Activated B cell treated with CpG ODN at 0.5 μM for 24 hours (primary cell): ENCODE data around the gene IL1RAPL1. TPM values are rescaled to one million over a fixed set of nuclear protein-coding genes. Genes with fewer than 3 reads are reported as not detected.

Source experiments
- ATAC-seq: fragments of 200-7000 bp; cut with Tn5 transposase; one replicate; pipeline ENCODE4 v1.10.0; 2021; ENCODE audit warnings: low read depth, mild to moderate bottlenecking, moderate library complexity
- CTCF ChIA-PET: fragments of 350-600 bp; sonication (Branson Sonifier 250); formaldehyde crosslinking; loops from one replicate; lab custom pipeline; 2021; ENCODE audit warnings: antibody characterized with exemption; lab: Charles Lee
- POLR2A ChIA-PET: fragments of 350-600 bp; sonication (Branson Sonifier 250); formaldehyde crosslinking; loops from one replicate; lab custom pipeline; 2021; ENCODE audit warnings: antibody characterized with exemption; lab: Charles Lee
- DNase-seq: peaks from one replicate; pipeline ENCODE4 v3.0.0; 2022
- H3K27ac Mint-ChIP-seq: one replicate; pipeline ENCODE4 v1.8.0; 2020; ENCODE audit warnings: mixed read lengths
- H3K27me3 Mint-ChIP-seq: one replicate; pipeline ENCODE4 v1.8.0; 2021; ENCODE audit warnings: mixed read lengths
- H3K36me3 Mint-ChIP-seq: one replicate; pipeline ENCODE4 v1.8.0; 2021; ENCODE audit warnings: low read depth, mixed read lengths
- H3K4me1 Mint-ChIP-seq: one replicate; pipeline ENCODE4 v1.8.0; 2021; ENCODE audit warnings: mixed read lengths
- H3K4me3 Mint-ChIP-seq: one replicate; pipeline ENCODE4 v1.8.0; 2020; ENCODE audit warnings: mild to moderate bottlenecking, mixed read lengths
- H3K9me3 Mint-ChIP-seq: one replicate; pipeline ENCODE4 v1.8.0; 2020; ENCODE audit warnings: mixed read lengths
- intact Hi-C: fragments of 100-400 bp; cut with micrococcal nuclease; formaldehyde crosslinking; loops from one replicate; pipeline ENCODE4 v1.15.1; 2024
- total RNA-seq: library from RNA; stranded (reverse); gene quantifications from 2 replicates; pipeline ENCODE4 v1.2.3, GENCODE V29; 2022
- TF ChIP-seq, protein P1 (sequence below): fragments of 200-600 bp; IDR thresholded peaks from one replicate; pipeline ENCODE4 v1.8.0; 2022; ENCODE audit warnings: antibody characterized with exemption, mild to moderate bottlenecking

IL1RAPL1 gene
- total RNA-seq, 1 donor from 2014 or later = not detected

DNA sequence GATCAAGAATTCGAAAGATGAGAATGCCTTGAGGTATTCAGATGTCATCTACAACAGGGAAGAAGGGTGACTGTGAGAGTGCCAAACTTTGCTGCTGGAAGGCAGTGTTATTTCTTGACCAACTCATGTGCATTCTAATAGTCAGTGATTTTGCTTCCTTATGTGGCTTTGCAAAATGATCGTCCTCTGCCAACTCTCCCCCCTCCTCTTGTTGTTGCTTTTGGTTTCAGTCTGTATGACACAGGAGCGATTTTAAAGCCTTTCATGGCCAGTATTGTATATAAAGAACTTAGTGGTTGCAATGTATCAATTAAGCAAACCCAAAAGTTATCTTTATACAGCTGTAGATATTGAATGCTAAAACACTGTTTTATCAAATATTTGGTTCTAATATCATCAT, 379.1 kb downstream of the IL1RAPL1 start:
- H3K27ac Mint-ChIP-seq = no peak overlapping the region
- no peak for ATAC-seq
- no peaks in the 10 kb centered on the region for H3K27me3 Mint-ChIP-seq
- TF ChIP-seq, protein P1, sequence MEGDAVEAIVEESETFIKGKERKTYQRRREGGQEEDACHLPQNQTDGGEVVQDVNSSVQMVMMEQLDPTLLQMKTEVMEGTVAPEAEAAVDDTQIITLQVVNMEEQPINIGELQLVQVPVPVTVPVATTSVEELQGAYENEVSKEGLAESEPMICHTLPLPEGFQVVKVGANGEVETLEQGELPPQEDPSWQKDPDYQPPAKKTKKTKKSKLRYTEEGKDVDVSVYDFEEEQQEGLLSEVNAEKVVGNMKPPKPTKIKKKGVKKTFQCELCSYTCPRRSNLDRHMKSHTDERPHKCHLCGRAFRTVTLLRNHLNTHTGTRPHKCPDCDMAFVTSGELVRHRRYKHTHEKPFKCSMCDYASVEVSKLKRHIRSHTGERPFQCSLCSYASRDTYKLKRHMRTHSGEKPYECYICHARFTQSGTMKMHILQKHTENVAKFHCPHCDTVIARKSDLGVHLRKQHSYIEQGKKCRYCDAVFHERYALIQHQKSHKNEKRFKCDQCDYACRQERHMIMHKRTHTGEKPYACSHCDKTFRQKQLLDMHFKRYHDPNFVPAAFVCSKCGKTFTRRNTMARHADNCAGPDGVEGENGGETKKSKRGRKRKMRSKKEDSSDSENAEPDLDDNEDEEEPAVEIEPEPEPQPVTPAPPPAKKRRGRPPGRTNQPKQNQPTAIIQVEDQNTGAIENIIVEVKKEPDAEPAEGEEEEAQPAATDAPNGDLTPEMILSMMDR = no peak
- no peak for DNase-seq
- H3K4me1 Mint-ChIP-seq = no peaks in the 10 kb centered on the region
- H3K36me3 Mint-ChIP-seq = no peaks in the 10 kb centered on the region
- intact Hi-C loops = no loop called here
- no peak overlapping the region for H3K4me3 Mint-ChIP-seq
- CTCF ChIA-PET = no interaction called here
- no peaks in the 10 kb centered on the region for H3K9me3 Mint-ChIP-seq
- POLR2A ChIA-PET = no interaction called here

DNA sequence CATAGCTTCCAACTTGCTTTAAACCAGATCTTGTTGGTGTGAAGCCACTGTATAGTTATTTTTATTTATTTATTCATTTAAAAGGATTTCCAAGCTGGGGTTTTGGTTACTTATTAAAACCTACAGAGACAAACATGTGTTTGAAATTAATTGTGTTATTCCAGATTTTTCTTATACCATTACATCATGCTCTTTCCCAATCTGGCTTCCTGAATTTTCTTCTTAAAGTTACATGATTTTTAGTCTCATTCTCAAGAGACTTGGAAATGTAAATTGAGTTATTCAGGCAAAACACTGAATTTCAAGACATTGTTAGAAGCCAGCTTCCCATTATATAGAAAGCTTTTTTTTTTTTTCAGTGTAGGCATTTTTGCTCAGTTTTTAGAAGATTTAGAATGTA, 381.9 kb downstream of the IL1RAPL1 start:
- Mint-ChIP-seq H3K27ac (no peak overlapping the region), H3K27me3 (no peaks in the 10 kb centered on the region), H3K4me1 (no peaks in the 10 kb centered on the region), H3K9me3 (no peaks in the 10 kb centered on the region), H3K36me3 (no peaks in the 10 kb centered on the region), H3K4me3 (no peak overlapping the region)
- TF ChIP-seq, protein P1 = no peak
- POLR2A ChIA-PET = no interaction called here
- intact Hi-C loops = no loop called here
- DNase-seq (no peak), ATAC-seq (no peak)
- CTCF ChIA-PET = no interaction called here

DNA sequence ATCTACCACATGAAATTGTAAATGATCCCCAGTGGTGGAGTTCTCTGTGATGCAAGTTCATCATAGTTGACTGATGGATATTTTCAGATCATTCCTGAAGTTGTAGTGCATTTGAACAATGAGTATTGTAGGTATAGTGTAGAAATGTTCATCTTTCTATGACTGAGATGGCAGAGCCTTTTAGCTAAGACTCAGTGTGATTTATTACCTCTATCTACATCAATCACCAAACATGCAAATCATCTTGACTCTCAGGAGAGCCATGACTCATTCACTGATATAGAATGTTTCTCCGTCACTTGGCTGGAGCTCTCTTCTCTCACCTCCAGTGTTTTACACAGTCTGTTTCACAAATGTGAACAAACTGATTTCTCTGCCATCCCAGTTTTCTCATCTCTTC, 392.6 kb downstream of the IL1RAPL1 start:
- H3K27ac Mint-ChIP-seq = no peak overlapping the region
- CTCF ChIA-PET = no interaction called here
- H3K4me1 Mint-ChIP-seq = no peaks in the 10 kb centered on the region
- no peak for ATAC-seq
- POLR2A ChIA-PET = no interaction called here
- H3K4me3 Mint-ChIP-seq = no peak overlapping the region
- TF ChIP-seq, protein P1 = no peak
- H3K9me3 Mint-ChIP-seq = no peaks in the 10 kb centered on the region
- H3K36me3 Mint-ChIP-seq = no peaks in the 10 kb centered on the region
- intact Hi-C loops = no loop called here
- H3K27me3 Mint-ChIP-seq = no peaks in the 10 kb centered on the region
- no peak for DNase-seq

GRCh38 chrX:28981952-28982351, 394.7 kb downstream of the IL1RAPL1 start:
- TF ChIP-seq, protein P1 = no peak
- no peak for ATAC-seq
- Mint-ChIP-seq H3K27me3 (no peaks in the 10 kb centered on the region), H3K4me1 (no peaks in the 10 kb centered on the region), H3K27ac (no peak overlapping the region), H3K4me3 (no peak overlapping the region), H3K9me3 (no peaks in the 10 kb centered on the region), H3K36me3 (no peaks in the 10 kb centered on the region)
- DNase-seq = no peak
- ChIA-PET CTCF (no interaction called here), POLR2A (no interaction called here)
- intact Hi-C loops = no loop called here

- intact Hi-C loops = no loop called here
- no peak overlapping the region for H3K4me3 Mint-ChIP-seq
- POLR2A ChIA-PET = no interaction called here
Measured at GRCh38 chrX:28988246-28988645, 401.0 kb downstream of the IL1RAPL1 start.

More at GRCh38 chrX:28988246-28988645, 401.0 kb downstream of the IL1RAPL1 start:
- H3K9me3 Mint-ChIP-seq = peaks cover under 1% of the 10 kb centered on the region
- ATAC-seq = no peak
- TF ChIP-seq, protein P1 = no peak
- no peak overlapping the region for H3K27ac Mint-ChIP-seq
- H3K4me1 Mint-ChIP-seq = no peaks in the 10 kb centered on the region
- no peak for DNase-seq
- no peaks in the 10 kb centered on the region for H3K36me3 Mint-ChIP-seq
- H3K27me3 Mint-ChIP-seq = no peaks in the 10 kb centered on the region
- CTCF ChIA-PET = no interaction called here
